Measurements from ENCODE around the gene FHOD3.

FHOD3 gene

DNA sequence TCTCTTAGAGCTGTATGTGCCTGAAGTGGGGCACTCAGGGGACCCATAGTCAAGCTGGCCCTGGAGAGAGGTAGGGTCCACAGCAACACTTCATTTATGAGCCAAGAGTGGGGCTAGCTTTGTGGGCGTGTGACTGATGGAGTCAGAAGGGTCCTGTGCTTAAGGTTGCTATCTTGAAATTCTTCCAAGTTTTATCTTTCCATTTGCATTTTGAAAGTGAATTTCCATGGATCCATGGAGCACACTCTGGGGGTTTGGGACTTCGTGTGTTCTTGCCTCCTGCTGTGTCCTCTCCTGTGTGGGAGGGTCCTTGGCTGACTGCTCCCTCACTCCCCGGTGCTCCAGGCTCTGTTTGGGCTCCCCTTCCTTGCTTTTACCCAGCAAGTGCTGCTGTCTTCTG is 50.8 kb downstream of the FHOD3 start:
- CTCF ChIA-PET: interaction anchor here (0.7 to 1.0 kb wide), 2 partner anchors 23 to 340 kb away, joined by 3 read pairs; no protein-coding TSS in a partner anchor
- POLR2A ChIA-PET: interaction anchor here (1.0 kb wide), 1 partner anchor 10 kb away, joined by 3 read pairs; no protein-coding TSS in a partner anchor
- Histone ChIP-seq H3K27ac (ENCODE audit: extremely low read depth, low read depth, low read length) (no peak overlapping the region), H3K4me3 (ENCODE audit: low read depth, low read length) (no peak overlapping the region), H3K9me3 (ENCODE audit: control insufficient read depth, insufficient read depth, low read depth, low read length) (no peaks in the 10 kb centered on the region), H3K4me1 (ENCODE audit: control insufficient read depth, insufficient read depth, low read length) (no peaks in the 10 kb centered on the region), H3K36me3 (ENCODE audit: control insufficient read depth in 2 of 2, insufficient read depth in 1 of 2, low read length in 2 of 2) (no peaks in the 10 kb centered on the region)
- TF ChIP-seq ZBTB8A (tag by site-specific recombination; IDR thresholded peaks at IDR 0.05) (no peak), GLIS1 (tag by site-specific recombination; IDR thresholded peaks at IDR 0.05) (0 out of 2 replicates have a peak, but pooled peaks have one; percentile 17), ZNF596 (tag by site-specific recombination; IDR thresholded peaks at IDR 0.05) (no peak), ZNF555 (tag by site-specific recombination; conservative IDR thresholded peaks at IDR 0.05) (no peak), ZFHX2 (tag by site-specific recombination; conservative IDR thresholded peaks at IDR 0.05) (peak; percentile 17; the same call in 1 of the 2 replicates), ZNF843 (tag by site-specific recombination; IDR thresholded peaks at IDR 0.05) (no peak)
- TF ChIP-seq, protein P1, sequence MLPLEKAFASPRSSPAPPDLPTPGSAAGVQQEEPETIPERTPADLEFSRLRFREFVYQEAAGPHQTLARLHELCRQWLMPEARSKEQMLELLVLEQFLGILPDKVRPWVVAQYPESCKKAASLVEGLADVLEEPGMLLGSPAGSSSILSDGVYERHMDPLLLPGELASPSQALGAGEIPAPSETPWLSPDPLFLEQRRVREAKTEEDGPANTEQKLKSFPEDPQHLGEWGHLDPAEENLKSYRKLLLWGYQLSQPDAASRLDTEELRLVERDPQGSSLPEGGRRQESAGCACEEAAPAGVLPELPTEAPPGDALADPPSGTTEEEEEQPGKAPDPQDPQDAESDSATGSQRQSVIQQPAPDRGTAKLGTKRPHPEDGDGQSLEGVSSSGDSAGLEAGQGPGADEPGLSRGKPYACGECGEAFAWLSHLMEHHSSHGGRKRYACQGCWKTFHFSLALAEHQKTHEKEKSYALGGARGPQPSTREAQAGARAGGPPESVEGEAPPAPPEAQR (tag by site-specific recombination; IDR thresholded peaks at IDR 0.05): no peak
- TF ChIP-seq, protein P2, sequence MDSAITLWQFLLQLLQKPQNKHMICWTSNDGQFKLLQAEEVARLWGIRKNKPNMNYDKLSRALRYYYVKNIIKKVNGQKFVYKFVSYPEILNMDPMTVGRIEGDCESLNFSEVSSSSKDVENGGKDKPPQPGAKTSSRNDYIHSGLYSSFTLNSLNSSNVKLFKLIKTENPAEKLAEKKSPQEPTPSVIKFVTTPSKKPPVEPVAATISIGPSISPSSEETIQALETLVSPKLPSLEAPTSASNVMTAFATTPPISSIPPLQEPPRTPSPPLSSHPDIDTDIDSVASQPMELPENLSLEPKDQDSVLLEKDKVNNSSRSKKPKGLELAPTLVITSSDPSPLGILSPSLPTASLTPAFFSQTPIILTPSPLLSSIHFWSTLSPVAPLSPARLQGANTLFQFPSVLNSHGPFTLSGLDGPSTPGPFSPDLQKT (IDR thresholded peaks at IDR 0.05; ENCODE audit: borderline replicate concordance, low read depth, low read length): no peak

DNA sequence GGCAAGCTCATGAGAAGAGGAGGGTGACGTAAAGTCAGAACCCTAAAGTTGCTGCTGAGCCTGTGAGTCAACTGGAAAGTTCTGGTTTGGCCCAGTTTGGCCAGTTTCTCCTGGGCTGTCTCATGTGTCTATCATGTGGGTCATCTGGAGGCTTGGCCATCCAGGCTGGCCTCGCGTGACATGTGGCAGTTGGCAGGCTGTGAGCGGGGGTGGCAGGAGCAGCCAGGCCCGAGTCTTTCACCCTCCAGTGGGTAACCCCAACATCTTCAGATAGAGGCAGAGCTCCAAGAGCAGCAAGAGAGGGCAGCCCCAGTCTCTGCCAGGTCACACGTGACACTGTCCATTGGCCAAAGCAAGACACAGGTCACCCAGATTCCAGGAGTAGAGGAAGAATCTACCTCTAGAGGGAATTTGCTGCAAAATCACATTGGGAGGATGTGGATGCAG is 51.5 kb downstream of the FHOD3 start:
- H3K36me3 ChIP-seq (ENCODE audit: control insufficient read depth in 2 of 2, insufficient read depth in 1 of 2, low read length in 2 of 2): peaks cover 0 to 1% of the 10 kb centered on the region in 2 experiments; a peak in 1 of 3 replicates
- ChIA-PET CTCF (interaction anchor here (0.7 kb wide), 1 partner anchor 339 kb away, joined by 4 read pairs; no protein-coding TSS in a partner anchor), POLR2A (no interaction called here)
- H3K4me3 ChIP-seq (ENCODE audit: low read depth, low read length): no peak overlapping the region
- H3K9me3 ChIP-seq (ENCODE audit: control insufficient read depth, insufficient read depth, low read depth, low read length): no peaks in the 10 kb centered on the region
- TF ChIP-seq ZNF155 (tag by site-specific recombination; IDR thresholded peaks at IDR 0.05) (no peak), ZNF311 (tag by site-specific recombination; IDR thresholded peaks at IDR 0.05; ENCODE audit: borderline replicate concordance) (no peak), ZBTB7A (tag by site-specific recombination; IDR thresholded peaks at IDR 0.05; ENCODE audit: low read depth) (no peak), ZNF621 (tag by site-specific recombination; IDR thresholded peaks at IDR 0.05) (no peak), YY2 (tag by site-specific recombination; IDR thresholded peaks at IDR 0.05) (no peak), ZNF843 (tag by site-specific recombination; IDR thresholded peaks at IDR 0.05) (no peak), ZNF239 (tag by site-specific recombination; IDR thresholded peaks at IDR 0.05) (no peak), SALL2 (tag by site-specific recombination; IDR thresholded peaks at IDR 0.05; ENCODE audit: borderline replicate concordance) (no peak), SP3 (tag by site-specific recombination; IDR thresholded peaks at IDR 0.05) (no peak), ZNF707 (tag by site-specific recombination; IDR thresholded peaks at IDR 0.05) (no peak), ZNF16 (tag by site-specific recombination; IDR thresholded peaks at IDR 0.05; ENCODE audit: low read depth) (no peak), KLF7 (tag by site-specific recombination; IDR thresholded peaks at IDR 0.05; ENCODE audit: borderline replicate concordance) (no peak), MYNN (tag by site-specific recombination; IDR thresholded peaks at IDR 0.05; ENCODE audit: borderline replicate concordance) (no peak), ZNF658 (tag by site-specific recombination; IDR thresholded peaks at IDR 0.05) (no peak), ZNF596 (tag by site-specific recombination; IDR thresholded peaks at IDR 0.05) (no peak), ZNF214 (tag by site-specific recombination; IDR thresholded peaks at IDR 0.05; ENCODE audit: borderline replicate concordance) (no peak), ZNF473 (tag by site-specific recombination; IDR thresholded peaks at IDR 0.05) (no peak), ZNF560 (tag by site-specific recombination; IDR thresholded peaks at IDR 0.05; ENCODE audit: borderline replicate concordance) (no peak)
- TF ChIP-seq, protein P3, sequence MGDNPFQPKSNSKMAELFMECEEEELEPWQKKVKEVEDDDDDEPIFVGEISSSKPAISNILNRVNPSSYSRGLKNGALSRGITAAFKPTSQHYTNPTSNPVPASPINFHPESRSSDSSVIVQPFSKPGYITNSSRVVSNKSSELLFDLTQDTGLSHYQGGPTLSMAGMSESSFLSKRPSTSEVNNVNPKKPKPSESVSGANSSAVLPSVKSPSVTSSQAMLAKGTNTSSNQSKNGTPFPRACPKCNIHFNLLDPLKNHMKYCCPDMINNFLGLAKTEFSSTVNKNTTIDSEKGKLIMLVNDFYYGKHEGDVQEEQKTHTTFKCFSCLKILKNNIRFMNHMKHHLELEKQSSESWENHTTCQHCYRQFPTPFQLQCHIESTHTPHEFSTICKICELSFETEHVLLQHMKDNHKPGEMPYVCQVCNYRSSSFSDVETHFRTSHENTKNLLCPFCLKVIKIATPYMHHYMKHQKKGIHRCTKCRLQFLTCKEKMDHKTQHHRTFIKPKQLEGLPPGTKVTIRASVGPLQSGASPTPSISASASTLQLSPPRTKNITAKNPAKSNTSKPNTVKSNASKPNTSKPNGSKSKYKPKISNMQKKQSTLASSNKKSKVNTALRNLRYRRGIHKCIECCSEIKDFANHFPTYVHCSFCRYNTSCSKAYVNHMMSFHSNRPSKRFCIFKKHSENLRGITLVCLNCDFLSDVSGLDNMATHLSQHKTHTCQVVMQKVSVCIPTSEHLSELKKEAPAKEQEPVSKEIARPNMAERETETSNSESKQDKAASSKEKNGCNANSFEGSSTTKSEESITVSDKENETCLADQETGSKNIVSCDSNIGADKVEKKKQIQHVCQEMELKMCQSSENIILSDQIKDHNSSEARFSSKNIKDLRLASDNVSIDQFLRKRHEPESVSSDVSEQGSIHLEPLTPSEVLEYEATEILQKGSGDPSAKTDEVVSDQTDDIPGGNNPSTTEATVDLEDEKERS (tag by site-specific recombination; IDR thresholded peaks at IDR 0.05): no peak
- TF ChIP-seq, protein P4, sequence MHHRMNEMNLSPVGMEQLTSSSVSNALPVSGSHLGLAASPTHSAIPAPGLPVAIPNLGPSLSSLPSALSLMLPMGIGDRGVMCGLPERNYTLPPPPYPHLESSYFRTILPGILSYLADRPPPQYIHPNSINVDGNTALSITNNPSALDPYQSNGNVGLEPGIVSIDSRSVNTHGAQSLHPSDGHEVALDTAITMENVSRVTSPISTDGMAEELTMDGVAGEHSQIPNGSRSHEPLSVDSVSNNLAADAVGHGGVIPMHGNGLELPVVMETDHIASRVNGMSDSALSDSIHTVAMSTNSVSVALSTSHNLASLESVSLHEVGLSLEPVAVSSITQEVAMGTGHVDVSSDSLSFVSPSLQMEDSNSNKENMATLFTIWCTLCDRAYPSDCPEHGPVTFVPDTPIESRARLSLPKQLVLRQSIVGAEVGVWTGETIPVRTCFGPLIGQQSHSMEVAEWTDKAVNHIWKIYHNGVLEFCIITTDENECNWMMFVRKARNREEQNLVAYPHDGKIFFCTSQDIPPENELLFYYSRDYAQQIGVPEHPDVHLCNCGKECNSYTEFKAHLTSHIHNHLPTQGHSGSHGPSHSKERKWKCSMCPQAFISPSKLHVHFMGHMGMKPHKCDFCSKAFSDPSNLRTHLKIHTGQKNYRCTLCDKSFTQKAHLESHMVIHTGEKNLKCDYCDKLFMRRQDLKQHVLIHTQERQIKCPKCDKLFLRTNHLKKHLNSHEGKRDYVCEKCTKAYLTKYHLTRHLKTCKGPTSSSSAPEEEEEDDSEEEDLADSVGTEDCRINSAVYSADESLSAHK (tag by site-specific recombination; IDR thresholded peaks at IDR 0.05): no peak
- no peak overlapping the region for H3K27ac ChIP-seq (ENCODE audit: extremely low read depth, low read depth, low read length)
- no peaks in the 10 kb centered on the region for H3K4me1 ChIP-seq (ENCODE audit: control insufficient read depth, insufficient read depth, low read length)
